Activated T-cell treated with anti-CD3 and anti-CD28 coated beads for 24 hours (primary cell): Measurements from ENCODE around the gene CORO6.

Source experiments
- DNase-seq: peaks from one replicate; pipeline ENCODE4 v3.0.0-alpha.2; 2020; ENCODE audit warnings: low read depth

The CORO6 gene

DNA sequence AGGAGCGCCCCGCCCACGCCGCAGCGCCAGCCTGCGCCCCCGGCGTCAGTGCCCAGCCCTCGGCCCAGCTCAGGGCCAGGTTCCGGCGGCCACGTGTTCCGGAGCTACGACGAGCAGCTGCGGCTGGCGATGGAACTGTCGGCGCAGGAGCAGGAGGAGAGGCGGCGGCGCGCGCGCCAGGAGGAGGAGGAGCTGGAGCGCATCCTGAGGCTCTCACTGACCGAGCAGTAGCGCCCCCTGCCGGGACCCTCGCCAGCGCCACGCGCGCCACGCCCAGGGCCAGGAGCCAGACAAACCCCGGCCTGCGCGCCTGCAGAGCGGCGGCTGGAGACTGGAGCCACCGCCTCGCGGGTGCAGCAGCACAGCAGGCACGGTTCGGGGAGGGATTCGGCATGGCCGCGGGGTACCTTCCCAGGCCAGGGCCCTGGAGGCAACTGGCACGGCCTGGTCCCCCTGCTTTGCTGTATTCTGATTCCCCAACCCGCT lies 9.3 kb downstream of the CORO6 start:
- peak; percentile 91 for DNase-seq

GRCh38 chr17:29612404-29613280 lies 10.1 kb downstream of the CORO6 start:
- no peak for DNase-seq

- DNase-seq, result no peak
Measured at GRCh38 chr17:29612094-29612403, 10.7 kb downstream of the CORO6 start.

DNA sequence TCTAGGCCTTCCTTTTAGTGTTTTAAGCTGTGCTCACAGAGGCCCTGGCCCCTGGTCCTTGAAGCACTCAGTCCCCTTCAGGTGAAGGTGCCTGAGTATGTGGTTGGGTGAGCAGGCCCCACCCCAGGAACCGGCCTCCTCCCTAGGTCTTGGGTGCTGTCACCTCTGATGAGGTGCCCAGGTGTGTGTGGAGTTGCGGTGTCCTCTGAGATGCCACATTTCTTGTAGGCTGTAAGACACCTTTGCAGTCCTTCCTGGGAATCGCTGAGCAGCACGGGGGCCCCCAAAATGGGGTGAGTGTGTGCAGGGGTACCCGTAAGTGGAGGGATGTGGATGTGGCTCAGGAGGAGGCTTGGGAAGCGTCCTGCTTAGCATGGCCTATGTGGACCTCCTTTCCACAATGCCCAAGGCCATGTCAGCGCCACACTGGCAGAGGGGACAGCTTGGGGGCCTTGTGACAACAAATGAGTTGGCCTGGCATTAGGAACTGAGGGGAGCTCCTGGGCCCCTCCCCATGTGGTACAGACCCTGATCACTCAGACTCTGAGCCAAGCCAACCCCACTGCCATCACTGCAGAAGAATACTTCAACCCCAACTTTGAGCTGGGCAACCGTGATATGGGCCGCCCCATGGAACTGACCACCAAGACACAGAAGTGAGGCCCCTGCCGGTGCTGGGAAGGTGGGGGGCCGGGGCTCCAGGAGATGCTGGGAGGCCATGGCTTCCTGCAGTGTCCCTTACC lies 11.2 kb downstream of the CORO6 start:
- no peak for DNase-seq

GRCh38 chr17:29610395-29610794 lies 12.3 kb downstream of the CORO6 start:
- DNase-seq, result no peak

GRCh38 chr17:29608986-29609385 lies 13.7 kb downstream of the CORO6 start:
- no peak for DNase-seq

DNA sequence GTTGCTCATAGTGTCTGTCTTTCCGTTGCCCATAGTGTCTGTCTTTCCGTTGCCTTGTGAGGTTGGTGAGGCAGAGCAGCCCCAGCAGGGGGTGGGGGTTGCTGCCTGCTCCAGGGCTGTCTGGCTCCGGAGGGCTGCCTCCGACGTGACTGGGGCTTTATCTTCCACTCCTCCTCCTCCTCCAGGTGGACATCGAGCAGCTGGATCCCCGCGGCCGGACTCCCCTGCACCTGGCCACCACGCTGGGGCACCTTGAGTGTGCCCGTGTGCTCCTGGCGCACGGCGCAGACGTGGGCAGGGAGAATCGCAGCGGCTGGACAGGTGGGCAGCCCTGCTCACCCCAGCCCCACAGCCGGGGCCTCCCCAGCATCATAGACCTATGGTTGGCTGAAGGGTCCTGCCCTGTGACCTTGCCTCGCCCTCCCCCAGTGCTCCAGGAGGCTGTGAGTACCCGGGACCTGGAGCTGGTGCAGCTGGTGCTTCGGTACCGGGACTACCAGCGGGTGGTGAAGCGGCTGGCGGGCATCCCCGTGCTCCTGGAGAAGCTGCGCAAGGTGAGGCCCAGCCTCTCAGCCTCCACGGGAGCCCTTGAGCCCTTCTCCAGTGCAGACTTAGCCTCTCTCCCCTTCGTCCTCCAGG lies 15.0 kb downstream of the CORO6 start:
- no peak for DNase-seq

GRCh38 chr17:29603109-29603674 lies 19.5 kb downstream of the CORO6 start:
- no peak for DNase-seq

DNA sequence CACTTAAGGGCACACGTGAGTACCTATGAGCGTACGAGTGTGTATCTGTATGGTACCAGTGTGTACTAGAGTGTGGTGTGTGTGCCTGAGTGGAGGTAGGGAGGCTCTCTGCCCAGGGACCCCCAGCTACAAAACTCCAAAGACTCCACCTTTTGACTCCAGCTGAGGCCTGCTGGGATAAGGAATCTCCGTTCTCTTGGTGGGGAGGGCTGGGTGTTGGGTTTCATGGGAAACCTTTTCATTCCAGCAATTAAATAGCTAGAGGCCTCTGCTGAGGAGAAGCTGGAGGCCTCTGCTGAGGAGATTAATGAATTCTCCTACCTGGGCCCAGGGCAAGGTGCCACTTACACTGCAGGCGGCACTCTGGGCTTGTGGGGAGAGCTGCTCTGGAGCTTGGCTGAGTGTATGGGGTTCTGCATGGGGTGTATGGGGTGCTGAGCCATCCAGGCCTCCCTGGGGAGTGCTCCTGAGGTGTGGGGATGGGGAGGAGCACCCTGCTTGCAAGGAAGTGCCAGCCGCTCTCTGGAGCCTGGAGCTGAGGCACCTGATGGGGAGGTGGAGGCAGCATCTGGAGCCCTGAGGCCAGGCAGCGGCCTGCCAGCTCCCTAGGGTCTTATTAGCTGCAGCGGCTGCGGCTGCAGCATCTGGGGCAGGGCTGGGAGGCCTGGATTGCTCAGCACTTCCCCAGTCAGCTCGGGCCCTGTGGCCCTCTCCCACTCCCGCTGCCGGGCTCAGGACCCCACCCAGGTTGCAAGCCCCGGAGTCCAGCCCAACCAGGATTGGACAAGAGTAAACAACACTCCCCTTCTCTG lies 25.1 kb downstream of the CORO6 start:
- DNase-seq, result no peak

GRCh38 chr17:29596811-29597210 lies 25.9 kb downstream of the CORO6 start:
- DNase-seq, result no peak

DNA sequence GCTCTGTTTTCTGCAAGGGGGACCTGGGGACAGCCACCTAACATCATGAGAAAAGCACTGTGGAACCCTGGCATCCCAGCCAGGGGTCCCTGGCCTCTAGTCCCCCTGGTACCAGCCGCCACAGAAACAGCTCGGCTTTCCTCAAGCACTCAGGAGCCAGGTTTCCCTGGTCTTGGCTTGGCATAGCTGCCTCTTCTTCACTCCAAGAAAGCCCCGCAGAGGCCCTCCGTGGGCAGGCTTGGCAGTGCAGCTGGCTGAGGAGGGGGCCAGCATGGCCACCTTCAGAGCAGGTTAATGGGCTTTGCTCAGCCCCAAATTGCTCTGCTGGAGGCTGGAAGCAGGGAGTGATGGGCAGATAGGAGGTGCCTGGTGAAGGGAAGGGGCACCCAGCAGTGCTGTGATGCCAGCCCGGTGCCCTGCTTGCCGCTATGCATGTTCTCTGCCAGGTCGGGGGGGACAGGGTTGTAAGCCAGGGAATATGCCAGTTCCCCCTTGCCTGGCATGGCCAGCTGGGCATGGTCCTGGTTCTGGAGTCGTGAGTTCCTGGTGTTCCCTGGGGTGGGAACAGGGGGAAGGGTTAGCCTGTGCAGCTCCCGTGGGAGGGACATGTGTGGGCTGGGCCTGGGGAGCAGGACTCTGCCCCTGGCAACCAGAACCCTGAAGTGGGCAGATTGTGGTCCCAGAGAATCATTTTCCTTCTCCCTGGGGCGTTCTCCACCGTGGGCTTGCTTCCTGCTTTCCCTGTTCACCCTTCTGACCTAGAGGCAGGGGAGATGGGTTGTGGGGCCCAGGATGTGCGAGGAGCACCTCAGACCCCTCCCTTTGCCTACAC lies 26.6 kb downstream of the CORO6 start:
- DNase-seq, result no peak

- DNase-seq, result no peak
Measured at GRCh38 chr17:29595107-29595942, 27.4 kb downstream of the CORO6 start.

GRCh38 chr17:29594519-29595090 lies 28.1 kb downstream of the CORO6 start:
- no peak for DNase-seq

DNA sequence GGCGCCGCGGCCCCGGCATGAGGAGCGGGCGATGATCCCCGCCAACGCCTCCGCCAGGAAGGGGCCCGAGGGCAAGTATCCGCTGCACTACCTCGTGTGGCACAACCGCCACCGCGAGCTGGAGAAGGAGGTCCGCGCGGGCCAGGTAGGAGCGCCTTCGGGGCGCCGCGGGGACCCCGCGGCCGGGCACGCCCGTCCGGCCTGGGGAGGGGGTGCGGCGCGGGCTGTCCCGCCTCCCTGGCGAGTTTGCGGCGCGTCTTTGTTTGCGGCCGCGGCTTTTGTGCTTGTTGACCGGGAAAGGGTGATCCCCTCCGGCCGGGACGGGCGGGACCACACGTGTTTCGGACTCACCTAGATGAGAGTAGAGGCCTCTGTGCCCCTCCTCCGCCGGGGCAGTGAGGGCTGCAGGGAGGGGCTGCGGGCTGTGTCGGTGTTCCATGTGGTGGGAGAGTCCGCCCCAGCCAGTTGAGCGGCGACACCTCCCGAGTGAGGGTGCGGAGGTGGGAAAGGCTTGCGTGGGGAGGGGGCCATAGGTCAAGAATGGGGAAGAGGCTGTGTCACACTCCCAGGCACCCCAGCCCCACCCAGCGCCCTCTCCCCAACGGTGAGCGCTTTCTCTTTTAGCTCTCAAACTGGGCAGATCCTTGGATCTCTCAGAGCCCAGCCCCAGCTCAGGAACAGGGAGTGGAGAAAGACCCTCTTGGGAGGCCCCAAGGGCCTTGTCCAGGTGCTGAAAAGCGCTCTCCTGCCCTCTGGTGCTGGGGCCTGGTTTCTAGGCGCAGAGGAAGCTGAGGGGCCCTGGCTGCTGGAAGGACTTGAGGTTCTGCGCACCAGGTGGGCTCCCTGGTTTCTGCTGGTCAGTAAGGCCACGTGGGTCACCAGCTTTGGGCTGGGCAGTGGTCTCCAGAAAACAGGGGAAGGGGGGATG lies 28.9 kb downstream of the CORO6 start:
- DNase-seq, result no peak

DNA sequence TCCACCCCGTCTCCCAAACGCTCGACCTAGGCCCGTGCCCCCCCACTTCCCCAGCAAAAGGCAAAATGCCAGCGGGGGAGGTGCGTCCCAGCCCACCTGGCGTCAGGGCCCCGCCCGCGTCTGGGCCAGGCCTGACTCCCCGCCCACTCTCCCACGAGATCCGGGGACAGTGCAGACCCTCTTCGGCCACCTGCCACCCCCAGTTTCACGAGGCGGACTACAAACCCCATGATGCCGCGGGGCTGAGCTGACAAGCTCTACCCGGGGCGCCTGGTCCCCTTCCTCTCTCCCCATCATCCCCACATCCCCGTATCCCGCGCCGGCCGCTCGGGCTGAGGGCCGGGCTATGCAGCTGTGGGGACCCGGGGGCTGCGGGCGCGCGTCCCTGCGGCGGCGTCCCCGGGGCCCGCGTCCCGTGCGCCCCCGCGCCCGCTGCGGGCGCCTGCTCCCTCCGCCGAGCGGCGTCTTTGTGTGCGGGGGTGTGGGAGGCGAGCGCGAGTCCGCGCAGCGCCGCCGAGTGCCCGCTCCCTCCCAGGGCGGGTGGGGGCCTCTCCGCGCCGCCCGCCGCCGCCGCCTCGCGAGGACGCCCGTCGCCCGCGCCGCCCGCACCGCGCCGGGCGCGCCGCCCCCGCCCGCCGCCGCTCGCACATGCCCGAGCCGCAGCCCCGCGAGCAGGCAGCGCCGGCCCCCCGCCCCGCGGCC lies 29.7 kb downstream of the CORO6 start, which contains the start of gene ANKRD13B:
Gene ANKRD13B, plus strand, starts transcription at position 283 of the 702 bp plus-strand sequence. CDS start 490 bp downstream, outside the sequence.
- DNase-seq, result no peak

DNA sequence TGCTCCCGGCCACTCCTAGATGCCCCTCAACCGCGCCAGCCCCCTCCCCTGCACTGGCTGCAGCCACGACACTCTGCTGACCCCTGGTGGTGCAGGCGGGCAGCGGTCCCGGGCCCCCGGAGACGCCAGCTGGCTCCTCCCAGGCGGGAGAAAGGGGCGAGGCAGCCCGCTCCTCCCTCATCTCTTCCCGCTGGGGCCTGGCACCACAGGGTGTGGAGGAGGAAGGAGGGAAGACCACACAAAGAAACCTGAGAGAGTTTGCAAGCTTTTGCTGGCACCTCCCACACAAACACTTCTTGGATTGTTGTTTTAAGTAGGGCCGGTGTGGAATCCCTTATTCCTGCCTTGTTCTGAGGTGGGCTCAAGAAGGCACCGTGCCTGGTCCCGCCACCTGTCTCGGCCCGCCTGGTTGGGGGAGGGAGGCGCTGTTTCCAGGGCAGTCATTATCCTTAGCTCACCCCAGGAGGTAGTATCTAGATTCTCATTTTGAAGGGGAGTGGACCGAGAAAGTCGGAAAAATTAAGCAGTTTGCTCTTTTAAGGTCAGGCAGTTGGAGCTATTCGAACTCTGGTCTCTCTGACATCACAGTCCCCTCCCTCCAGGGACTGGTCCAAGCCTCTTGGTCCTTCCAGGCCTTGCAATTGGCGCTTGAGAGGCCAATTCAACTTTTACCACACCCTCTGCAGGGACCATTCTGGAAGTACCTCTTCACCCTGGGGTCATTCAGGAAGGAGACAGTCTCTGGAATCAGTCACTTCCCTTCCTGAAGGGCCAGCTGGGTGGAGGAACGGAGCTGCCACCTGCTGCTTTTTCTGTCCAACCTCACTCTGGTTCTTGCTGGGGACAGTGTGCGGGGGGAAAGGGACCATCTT lies 30.7 kb downstream of the CORO6 start:
- DNase-seq, result peak; percentile 73
